GM12874 (cell line): ENCODE measurements around the gene GNA15.

Source experiments
- TF ChIP-seq, protein P1 (sequence below): IDR thresholded peaks from 2 replicates; pipeline ENCODE4 v1.5.1; 2011; ENCODE audit warnings: low read depth, mild to moderate bottlenecking, control low read depth, low read length, moderate library complexity; ENCODE audit not compliant: insufficient read depth

Gene GNA15

DNA sequence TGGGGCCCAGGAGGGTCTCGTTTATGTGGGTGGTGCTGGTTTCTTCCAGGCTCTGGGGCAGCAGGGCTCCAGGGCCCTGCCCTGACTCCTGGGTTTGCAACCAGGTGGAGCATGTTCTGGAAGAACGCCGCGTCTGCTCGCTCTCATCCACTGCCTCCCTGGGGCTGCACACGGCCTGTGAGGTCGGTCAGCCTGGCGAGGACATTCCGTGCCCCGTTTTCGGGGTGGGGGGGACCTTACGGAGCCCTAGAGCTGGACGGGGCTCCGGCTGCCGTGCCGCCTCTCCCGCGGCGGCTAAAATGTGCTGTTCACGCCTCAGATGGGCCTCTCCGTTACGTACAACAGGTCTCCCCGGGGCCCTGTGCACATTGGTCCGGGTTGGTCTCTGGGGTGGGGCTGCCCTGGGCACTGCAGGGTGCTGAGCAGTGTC, 38.4 kb upstream of the GNA15 start:
- TF ChIP-seq, protein P1, sequence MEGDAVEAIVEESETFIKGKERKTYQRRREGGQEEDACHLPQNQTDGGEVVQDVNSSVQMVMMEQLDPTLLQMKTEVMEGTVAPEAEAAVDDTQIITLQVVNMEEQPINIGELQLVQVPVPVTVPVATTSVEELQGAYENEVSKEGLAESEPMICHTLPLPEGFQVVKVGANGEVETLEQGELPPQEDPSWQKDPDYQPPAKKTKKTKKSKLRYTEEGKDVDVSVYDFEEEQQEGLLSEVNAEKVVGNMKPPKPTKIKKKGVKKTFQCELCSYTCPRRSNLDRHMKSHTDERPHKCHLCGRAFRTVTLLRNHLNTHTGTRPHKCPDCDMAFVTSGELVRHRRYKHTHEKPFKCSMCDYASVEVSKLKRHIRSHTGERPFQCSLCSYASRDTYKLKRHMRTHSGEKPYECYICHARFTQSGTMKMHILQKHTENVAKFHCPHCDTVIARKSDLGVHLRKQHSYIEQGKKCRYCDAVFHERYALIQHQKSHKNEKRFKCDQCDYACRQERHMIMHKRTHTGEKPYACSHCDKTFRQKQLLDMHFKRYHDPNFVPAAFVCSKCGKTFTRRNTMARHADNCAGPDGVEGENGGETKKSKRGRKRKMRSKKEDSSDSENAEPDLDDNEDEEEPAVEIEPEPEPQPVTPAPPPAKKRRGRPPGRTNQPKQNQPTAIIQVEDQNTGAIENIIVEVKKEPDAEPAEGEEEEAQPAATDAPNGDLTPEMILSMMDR, result no peak

DNA sequence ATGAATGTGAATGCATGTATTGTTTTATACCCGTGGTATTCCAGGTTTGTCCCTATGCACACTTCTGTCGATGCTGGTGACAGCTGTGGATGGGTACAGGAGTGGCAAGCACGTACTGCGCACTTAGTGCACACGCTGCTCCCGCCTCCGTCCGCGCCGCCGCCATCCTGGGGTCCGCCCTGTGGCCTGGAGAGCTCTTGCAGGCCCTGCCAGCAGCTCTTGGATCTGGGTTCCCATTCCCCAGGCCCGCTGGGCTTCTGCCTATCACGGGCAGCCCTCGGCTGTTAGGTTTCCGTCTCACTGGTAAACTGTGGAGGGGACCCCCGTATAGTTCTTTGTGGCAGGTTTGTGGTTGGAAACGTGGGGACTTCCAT, 37.7 kb upstream of the GNA15 start:
- TF ChIP-seq, protein P1, result no peak

DNA sequence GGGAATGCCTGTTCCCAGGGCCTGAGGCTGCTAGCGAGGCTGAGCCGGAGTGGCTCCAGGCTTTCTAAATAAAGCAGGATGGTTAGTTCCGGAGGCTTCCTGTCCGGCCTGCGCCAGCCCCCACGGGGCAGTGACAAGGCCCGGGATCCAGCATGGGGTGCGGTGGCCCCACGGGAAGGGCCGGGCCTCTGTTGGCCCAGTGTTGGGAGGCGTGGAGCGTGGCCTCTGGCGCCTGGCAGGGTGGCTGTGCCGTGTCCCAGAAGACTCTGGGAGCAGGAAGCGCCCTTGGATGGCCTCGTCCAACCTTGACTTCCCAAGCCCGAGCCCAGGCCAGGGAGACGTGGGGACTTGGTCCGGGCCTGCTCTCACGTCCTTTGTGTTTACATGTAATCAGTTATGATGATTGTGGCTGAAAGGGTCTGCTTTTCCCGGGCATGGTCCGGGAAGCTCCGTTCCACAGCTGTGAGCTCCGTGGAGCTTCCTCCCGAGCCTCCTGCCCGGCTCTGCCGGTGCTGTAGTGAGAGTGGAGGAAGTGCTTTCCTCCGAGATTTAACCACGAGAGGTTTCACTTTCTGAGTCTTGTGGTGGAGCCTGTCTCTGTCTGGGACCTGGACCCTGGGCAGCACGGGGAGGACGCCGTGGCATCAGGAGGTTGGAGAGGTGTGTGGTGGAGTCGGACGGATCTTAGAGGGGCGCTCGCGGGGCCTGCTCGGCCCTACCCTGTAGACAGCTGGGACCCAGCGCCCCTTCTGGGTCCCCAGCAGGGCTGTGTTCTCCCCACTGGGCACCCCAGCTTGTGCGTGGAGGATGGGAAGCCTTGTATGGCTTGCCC, 37.1 kb upstream of the GNA15 start:
- TF ChIP-seq, protein P1, result no peak

DNA sequence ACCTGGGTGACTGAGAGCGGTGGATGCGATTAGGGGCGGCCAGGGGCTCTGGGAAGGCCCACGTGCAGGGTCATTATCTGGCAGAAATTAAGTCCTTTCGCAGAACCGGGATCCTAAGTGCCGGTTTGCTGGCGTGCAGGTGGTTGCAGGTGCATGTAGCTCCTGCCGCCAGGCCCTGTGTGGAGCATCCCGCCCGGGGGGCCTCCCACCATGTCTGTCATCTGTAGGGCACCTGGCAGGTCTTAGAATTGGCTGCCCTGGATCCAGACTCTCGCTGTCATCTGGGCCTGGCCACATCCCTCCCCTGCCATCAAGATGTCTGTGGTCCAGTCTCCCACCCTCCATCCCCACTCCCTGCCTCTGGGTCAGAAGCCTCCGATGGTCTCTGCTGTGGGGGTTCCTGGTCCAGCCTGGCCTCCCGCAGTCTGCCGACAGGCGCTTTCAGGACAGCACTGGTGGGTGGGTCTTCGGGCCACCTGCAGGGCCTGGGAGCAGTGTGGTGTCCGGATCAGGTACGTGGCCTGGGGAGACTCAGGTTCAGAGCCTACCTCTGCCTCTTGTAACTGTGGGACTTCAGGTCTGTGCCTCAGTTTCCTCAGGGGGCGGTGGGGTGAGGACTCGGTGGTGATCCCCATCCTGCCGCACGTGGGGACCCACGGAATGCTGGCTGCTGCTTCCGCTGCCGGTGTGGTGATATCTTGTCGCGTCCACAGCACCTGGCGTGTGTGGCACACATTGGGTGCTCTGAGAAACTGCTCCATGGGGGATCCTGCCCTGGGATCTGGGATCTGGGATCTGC, 36.3 kb upstream of the GNA15 start:
- TF ChIP-seq, protein P1, result no peak

DNA sequence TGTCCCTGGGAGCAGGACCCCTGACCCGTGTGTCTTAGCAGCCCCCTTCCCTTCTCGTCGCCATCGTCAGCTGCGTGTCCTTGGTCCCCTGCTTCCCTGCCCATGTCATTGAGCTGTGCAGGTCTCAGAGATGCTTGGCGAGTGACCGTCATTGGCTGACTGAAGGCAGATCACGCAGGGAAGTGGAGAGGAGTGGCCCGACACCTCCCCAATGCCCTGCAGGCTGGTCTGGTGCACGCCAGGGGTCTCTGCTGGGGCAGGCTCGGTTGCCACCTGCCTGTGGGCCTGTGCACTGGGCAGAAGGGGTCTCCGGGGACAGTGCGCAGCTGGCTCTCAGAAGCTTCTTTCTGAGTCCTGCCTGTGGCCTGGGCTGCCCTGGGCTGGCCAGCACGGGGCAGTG, 35.5 kb upstream of the GNA15 start:
- TF ChIP-seq, protein P1, result no peak

DNA sequence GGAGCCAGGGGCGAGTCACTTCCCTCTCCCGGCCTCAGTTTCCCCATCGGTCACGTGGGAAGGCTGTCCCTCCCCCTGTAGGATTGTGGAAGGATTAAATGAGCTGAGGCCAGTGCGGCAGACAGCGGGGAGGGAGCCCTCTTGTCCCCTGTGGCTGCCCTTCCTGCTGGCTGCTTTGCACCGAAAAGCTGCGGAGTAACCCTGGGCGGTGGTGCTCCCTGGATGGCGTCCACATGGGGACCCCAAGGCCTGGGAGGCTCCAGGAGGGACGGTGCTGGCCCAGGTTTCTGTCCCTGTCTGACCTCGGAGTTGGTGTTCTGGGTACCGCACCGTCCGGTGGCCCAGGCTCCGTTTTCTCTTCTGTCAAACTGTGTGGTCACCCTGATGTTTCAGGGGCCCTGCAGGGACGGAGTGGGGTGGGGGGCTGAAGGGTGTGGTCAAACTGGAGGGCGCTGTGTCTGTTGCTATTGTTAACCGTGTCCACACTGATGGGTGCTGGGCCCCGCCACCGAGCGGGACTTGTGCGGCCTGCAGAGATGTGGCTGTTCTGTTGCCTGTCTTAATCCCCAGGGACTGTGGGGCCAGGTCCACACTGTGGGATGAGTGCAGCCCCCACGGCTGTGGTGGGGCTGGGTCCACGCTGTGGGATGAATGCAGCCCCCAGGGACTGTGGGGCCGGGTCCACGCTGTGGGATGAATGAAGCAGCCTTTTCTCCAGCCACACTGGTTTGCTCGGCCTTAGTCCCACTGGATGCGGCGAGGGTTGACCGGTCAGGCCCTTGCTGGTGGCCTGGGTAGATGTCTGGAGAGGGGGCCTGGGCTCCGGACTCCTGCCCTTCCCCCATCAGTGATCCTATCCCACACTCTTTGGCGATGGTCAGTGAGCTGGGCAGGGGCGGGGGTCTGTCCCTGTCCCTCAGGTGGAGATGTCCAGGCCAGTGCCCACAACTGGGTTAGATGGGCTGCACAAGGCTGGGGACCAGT, 34.8 kb upstream of the GNA15 start:
- TF ChIP-seq, protein P1, result no peak
